Epithelial cell of proximal tubule (primary cell): ENCODE data around the gene POMGNT1. TPM values are rescaled to one million over a fixed set of nuclear protein-coding genes. Genes with fewer than 3 reads are reported as not detected.

ENCODE experiments used
- DNase-seq: peaks from one replicate; pipeline ENCODE4 v3.0.0-alpha.2; 2011; ENCODE audit warnings: low read depth
- H3K4me3 ChIP-seq: 2 replicates; pipeline ENCODE4 v1.5.1; 2011; ENCODE audit warnings: low read depth, mild to moderate bottlenecking, low read length
- CTCF ChIP-seq: conservative IDR thresholded peaks from 2 replicates; pipeline ENCODE4 v1.5.1; 2012; ENCODE audit warnings: low read depth, mild to moderate bottlenecking, low read length
- total RNA-seq: library from RNA; depleted of rRNA; stranded (reverse); fragments of >200 nt; gene quantifications from 2 replicates; pipeline ENCODE4 v1.2.3, GENCODE V29; 2015

Gene POMGNT1
- total RNA-seq, 1 donor from 2014 or later = 53.2 TPM

DNA sequence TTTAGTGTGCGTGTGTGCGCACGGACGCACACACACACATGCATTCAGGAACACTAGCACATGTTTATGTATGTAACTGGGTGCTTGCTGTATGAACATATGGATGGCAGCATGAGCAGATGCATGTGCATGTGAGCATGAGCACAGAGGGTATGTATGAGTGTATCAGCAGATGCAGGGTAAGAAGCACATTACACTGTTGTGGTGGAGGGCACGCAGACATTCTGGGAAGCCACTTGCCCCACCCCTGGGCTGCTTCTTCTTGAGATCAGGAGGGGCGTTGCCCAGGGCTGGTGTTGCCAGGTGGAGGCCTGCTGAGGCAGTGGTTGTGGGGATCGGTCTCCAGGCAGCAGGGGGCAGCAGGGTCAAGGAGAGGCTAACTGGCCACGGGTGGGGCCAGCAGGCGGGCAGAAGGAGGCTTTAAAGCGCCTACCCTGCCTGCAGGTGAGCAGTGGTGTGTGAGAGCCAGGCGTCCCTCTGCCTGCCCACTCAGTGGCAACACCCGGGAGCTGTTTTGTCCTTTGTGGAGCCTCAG, 18.1 kb downstream of the POMGNT1 start:
- H3K4me3 ChIP-seq = peak overlapping the region; percentile 51
- peak; percentile 60 for TF ChIP-seq CTCF
- DNase-seq = no peak

DNA sequence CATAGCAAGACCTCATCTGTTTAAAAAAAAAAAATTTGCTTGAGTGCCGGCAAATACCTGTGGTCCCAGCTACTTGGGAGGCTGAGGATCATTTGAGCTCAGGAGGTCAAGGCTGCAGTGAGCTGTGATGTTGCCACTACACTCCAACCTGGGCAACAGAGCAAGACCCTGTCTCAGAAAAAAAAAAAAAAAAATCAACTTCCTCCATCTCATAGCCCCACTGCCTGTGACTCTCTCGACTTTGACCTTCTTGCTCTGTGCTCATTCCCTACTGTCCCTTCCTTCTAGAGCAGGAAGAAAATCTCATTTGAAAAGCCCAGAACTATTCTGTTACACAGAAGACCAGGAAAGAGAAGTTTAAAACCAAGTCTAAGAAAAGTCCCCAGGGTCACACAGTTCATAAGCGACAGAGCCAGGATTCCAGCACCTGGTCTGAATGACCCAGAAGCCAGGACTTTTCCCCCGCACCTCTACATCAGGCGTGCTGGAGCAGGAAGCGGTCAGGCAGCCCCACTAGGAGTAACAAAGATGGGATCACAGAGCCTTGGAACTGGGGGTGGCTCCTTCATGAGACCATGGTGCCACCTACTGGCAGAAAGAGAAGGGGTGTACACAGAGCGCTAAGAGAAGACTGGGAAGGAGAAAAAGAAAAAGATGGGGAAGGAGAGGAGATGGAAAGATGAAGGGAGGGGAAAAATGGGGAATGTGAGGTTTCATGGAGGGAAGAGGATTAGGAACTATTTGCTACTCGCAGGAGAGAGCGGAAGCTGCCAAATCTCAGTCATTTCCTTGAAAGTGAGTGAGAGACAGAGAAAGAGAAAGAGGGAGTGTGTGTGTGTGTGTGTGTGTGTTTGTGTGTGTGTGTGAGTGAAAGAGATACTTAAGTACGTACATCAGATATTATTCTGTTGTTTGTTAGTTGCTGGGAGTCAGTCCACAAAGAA, 18.8 kb downstream of the POMGNT1 start:
- TF ChIP-seq CTCF = peak; percentile 98
- peak; percentile 67 for DNase-seq
- peak overlapping the region; percentile 17 for H3K4me3 ChIP-seq

DNA sequence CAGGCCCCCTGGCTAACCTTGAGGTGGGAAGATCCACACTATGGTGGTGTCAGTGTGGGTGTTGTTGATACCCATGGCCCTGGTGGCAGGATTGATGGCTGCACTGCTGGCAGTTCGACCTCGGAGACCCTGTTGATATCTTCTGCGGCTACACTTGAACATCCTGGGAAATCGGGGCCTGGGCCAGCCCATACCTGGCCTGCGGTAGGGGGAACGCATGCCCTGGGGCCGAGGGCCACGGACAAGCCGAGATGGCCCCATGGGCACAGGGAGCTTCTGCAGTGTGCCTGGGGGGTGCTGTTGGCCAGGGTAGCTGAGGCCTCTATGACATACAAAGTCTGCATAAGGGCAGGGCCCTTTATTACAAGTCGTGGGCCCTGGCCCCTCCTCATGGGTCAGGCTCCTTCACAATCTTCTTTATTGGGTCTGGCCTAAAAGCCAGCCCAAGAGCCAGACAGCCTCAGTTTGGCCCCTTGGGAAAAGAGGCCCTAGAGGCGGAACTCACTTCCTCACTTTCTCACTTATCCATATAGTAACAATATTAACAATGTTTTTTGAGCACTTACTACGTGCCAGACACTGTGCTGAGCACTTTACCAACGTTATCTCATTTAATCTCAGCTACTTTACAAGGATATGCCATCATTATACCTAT, 21.9 kb downstream of the POMGNT1 start, which contains the start of gene P3R3URF:
Gene P3R3URF (minus strand): TSS at position 278 of the 655 bp plus-strand sequence. CDS start 17 bp downstream, at position 261.
- no peak for TF ChIP-seq CTCF
- DNase-seq = no peak
- no peak within 1 kb of the TSS for H3K4me3 ChIP-seq

- no peak for DNase-seq
- TF ChIP-seq CTCF = no peak
- H3K4me3 ChIP-seq = no peak overlapping the region
Observed at GRCh38 chr1:46175243-46175642, 23.0 kb downstream of the POMGNT1 start.

DNA sequence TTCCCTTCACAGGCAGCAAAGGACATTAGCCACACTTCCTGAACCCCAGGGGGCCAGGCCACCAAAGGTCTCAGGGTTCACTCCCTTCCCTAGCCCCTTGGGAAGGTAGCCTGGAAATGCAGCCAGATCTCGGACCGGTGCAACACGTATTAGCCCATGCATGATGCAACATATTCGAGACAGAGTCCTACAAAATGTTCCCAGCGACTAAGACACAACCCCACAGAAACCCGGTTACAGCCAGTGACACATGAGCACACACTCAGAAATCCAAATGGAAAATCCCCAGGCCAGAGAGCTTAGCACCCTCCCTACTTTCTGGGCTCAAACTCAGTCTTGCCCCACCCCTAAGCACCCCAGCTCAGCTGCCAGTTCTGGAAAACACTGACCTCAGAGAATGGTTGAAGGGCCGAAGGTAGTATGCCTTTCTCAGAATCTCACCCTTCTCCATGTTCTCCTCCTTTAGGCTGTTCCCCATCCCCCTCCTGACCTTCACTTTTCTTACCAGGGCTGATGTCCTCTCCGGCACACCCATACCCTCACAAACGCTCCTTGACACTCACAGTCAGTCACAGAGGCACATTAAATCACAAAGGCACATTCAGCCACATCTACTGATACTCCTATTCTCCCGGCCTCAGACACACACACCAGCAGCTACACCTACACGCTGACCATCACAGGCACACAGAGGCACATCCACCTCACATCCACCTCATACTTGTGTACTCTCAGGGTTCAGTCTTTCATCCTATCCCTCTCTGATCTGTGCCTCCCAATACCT, 23.6 kb downstream of the POMGNT1 start, which contains the start of gene TSPAN1:
Gene TSPAN1 (plus strand): TSS at position 640 of the 784 bp plus-strand sequence. CDS start 6,021 bp downstream, outside the sequence.
- TF ChIP-seq CTCF = no peak
- no peak for DNase-seq
- H3K4me3 ChIP-seq = no peak within 1 kb of the TSS

DNA sequence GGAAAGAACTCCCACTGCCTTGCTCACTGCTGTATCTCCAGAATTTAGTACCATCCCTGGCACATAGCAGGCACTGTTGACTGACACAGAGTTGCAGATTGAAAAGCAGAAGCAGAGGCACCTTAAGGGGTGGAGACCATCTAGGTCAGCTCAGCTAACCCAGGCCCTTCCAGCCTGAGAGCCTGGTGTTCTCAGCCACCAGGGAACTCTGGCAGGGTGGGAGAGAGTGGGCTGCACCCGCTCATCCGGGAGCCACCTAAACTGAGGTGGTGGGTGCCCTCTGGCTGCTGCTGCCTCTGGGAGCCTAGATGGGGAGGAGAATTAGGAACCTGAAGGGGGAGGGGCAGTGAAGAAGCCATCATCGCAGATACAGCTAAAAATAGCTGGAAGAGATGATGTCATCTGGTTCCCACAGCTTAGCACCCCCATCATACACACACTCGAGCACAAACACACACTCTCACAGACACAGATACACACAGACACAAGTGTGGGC, 24.8 kb downstream of the POMGNT1 start:
- no peak overlapping the region for H3K4me3 ChIP-seq
- TF ChIP-seq CTCF = no peak
- no peak for DNase-seq
